Activated CD4-positive, alpha-beta T cell treated with anti-CD3 and anti-CD28 coated beads for 36 hours (primary cell): ENCODE results near the gene ALDOA. TPM values are rescaled to one million over a fixed set of nuclear protein-coding genes. Genes with fewer than 3 reads are reported as not detected.
"Not testable (repeated sequence)": the region's sequence is repeated elsewhere in the genome, so short reads cannot be mapped to it uniquely, and the experiment has no call there.

ENCODE experiments used
- ATAC-seq: fragments of 200-7000 bp; cut with Tn5 transposase; one replicate; pipeline ENCODE4 v1.10.0; 2021; ENCODE audit warnings: mild to moderate bottlenecking, moderate library complexity
- CTCF ChIA-PET: fragments of 350-600 bp; sonication (Branson Sonifier 250); formaldehyde crosslinking; loops from one replicate; lab custom pipeline; 2021; ENCODE audit warnings: antibody characterized with exemption; lab: Charles Lee
- POLR2A ChIA-PET: fragments of 350-600 bp; sonication (Branson Sonifier 250); formaldehyde crosslinking; loops from one replicate; lab custom pipeline; 2021; ENCODE audit warnings: antibody characterized with exemption, inconsistent platforms; lab: Charles Lee
- DNase-seq: peaks from one replicate; pipeline ENCODE4 v3.0.0-alpha.2; 2020
- H3K27ac Mint-ChIP-seq: one replicate; pipeline ENCODE4 v1.8.0; 2021; ENCODE audit warnings: mixed read lengths
- H3K27me3 Mint-ChIP-seq: one replicate; pipeline ENCODE4 v1.8.0; 2021; ENCODE audit warnings: mixed read lengths
- H3K36me3 Mint-ChIP-seq: one replicate; pipeline ENCODE4 v1.8.0; 2021; ENCODE audit warnings: low read depth, mixed read lengths
- H3K4me1 Mint-ChIP-seq: one replicate; pipeline ENCODE4 v1.8.0; 2021; ENCODE audit warnings: mixed read lengths
- H3K4me3 Mint-ChIP-seq: one replicate; pipeline ENCODE4 v1.8.0; 2021; ENCODE audit warnings: mild to moderate bottlenecking, moderate library complexity, mixed read lengths
- H3K9me3 Mint-ChIP-seq: one replicate; pipeline ENCODE4 v1.8.0; 2021; ENCODE audit warnings: low read depth, mixed read lengths
- intact Hi-C, 2 experiments: fragments of 100-400 bp; cut with DNase I in 1 of 2; cut with micrococcal nuclease in 1 of 2; formaldehyde crosslinking; loops; one replicate each; pipeline versions ENCODE4 v1.14.2 to v1.15.1; 2022 to 2024; cut with DNase I, micrococcal nuclease
- total RNA-seq, 2 experiments: library from RNA; stranded (reverse); gene quantifications; one replicate each; pipeline ENCODE4 v1.2.3, GENCODE V29; 2021

The ALDOA gene
- total RNA-seq = 1,000 to 10,000 TPM; 2,482 to 3,644 TPM

DNA sequence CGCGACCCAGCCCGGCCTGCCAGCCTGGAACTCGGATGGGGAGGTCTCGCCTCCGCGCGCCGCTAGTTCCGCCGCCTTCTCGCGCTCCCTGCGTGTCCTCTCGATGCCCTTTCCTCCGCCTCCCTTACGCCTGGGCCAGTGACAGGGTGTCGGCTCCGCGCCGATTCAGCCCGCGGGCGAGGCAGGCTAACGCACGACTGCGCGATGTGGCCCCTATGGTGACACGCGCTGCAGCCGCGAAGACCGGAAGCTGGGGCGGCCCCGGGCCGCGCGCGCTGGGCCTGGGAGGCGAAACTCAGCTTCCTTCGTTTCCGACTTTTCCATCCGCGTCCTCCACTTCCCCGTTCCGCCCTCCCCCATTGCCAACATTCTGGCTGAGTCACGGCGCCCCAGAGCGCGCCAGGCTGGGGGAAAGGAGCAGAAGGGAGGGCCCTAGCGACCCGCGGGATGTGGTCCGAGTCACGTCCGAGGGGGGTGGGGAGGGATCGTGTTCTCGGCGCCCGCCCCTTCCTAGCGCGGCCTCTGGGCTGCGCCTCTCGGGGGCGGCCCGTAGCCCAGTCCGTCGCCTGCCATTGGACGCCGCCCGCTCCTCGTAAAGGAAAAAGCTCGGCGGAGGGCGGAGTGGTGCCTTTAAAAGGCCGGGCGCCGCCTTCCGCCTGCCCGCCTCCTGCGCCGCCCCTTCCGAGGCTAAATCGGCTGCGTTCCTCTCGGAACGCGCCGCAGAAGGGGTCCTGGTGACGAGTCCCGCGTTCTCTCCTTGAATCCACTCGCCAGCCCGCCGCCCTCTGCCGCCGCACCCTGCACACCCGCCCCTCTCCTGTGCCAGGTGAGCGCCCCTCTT is at the start of gene ALDOA:
Gene ALDOA (plus strand): TSS at position 659 of the 841 bp plus-strand sequence. CDS start 1,138 bp downstream, outside the sequence.
- DNase-seq (peak; percentile 99), ATAC-seq (peak; percentile 87)
- intact Hi-C loops = loop anchor here (1.0 to 10.0 kb wide), 24 partner anchors 10 to 1241 kb away; partner anchors contain the start of genes PPP4C (in 2 of the 2), ZNF771 (in 2 of the 2), CDIPT (in 1 of the 2) and CORO1A (in 1 of the 2)
- H3K27ac Mint-ChIP-seq = peak within 1 kb of the TSS; percentile 99
- peaks cover 55% of the 10 kb centered on the region for H3K36me3 Mint-ChIP-seq
- ChIA-PET CTCF (interaction anchor here (0.6 to 1.4 kb wide), 7 partner anchors 10 to 104 kb away, joined by 3 to 8 read pairs (median 4); partner anchors contain the start of gene TBX6), POLR2A (interaction anchor here (0.5 to 2.1 kb wide), 17 partner anchors 10 to 594 kb away, joined by 3 to 8 read pairs (median 5); partner anchors contain the start of genes CORO1A, HIRIP3, PPP4C and YPEL3)
- no peaks in the 10 kb centered on the region for H3K27me3 Mint-ChIP-seq
- H3K9me3 Mint-ChIP-seq = no peaks in the 10 kb centered on the region
- peaks cover 31% of the 10 kb centered on the region for H3K4me1 Mint-ChIP-seq
- peak within 1 kb of the TSS; percentile 88 for H3K4me3 Mint-ChIP-seq

GRCh38 chr16:30016555-30017276 is 48.8 kb upstream of the ALDOA start:
- intact Hi-C loops = no loop called here
- POLR2A ChIA-PET = no interaction called here
- H3K4me1 Mint-ChIP-seq = peaks cover 11% of the 10 kb centered on the region
- H3K4me3 Mint-ChIP-seq = no peak overlapping the region
- peaks cover 5% of the 10 kb centered on the region for H3K27me3 Mint-ChIP-seq
- ATAC-seq = no peak
- CTCF ChIA-PET = interaction anchor here (0.8 kb wide), 1 partner anchor 15 kb away, joined by 3 read pairs; no protein-coding TSS in a partner anchor
- no peaks in the 10 kb centered on the region for H3K9me3 Mint-ChIP-seq
- no peaks in the 10 kb centered on the region for H3K36me3 Mint-ChIP-seq
- no peak for DNase-seq
- H3K27ac Mint-ChIP-seq = no peak overlapping the region

- ChIA-PET CTCF (interaction anchor here (0.8 kb wide), 1 partner anchor 14 kb away, joined by 3 read pairs; no protein-coding TSS in a partner anchor), POLR2A (no interaction called here)
- Mint-ChIP-seq H3K4me1 (peaks cover 7% of the 10 kb centered on the region), H3K4me3 (no peak overlapping the region), H3K27ac (no peak overlapping the region), H3K27me3 (no peaks in the 10 kb centered on the region), H3K9me3 (no peaks in the 10 kb centered on the region), H3K36me3 (no peaks in the 10 kb centered on the region)
- intact Hi-C loops = no loop called here
- DNase-seq = no peak
- no peak for ATAC-seq
Observed at GRCh38 chr16:30017277-30017656, 48.3 kb upstream of the ALDOA start.

- H3K4me3 Mint-ChIP-seq, ATAC-seq, intact Hi-C loops, H3K27ac Mint-ChIP-seq, H3K4me1 Mint-ChIP-seq, DNase-seq, H3K27me3 Mint-ChIP-seq, H3K36me3 Mint-ChIP-seq, H3K9me3 Mint-ChIP-seq, POLR2A ChIA-PET: not testable (repeated sequence)
- CTCF ChIA-PET = interaction anchor here (1.0 to 2.3 kb wide), 4 partner anchors 15 to 316 kb away, joined by 4 to 14 read pairs (median 8); no protein-coding TSS in a partner anchor
Observed at GRCh38 chr16:30017937-30018336, 47.6 kb upstream of the ALDOA start.

DNA sequence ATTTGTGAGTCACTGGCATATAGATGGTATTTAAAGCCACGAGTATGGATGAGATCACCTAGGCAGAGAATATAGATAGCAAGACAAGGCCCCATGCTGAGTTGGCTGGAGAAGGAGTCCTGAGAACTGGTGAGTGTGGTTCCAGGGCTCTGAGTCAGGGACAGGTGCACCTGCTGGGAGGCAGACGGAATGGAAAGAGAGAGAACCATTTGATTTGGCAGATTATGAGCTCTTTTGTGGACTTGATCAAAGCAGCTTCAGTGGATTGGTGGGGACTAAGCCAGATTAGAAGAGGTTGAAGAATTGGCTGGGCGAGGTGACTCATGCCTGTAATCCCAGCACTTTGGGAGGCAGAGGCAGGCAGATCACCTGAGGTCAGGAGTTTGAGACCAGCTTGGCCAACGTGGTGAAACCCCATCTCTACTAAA is 46.8 kb upstream of the ALDOA start:
- no peaks in the 10 kb centered on the region for H3K36me3 Mint-ChIP-seq
- H3K27ac Mint-ChIP-seq = no peak overlapping the region
- no peaks in the 10 kb centered on the region for H3K27me3 Mint-ChIP-seq
- DNase-seq (no peak), ATAC-seq (peak; percentile 36)
- POLR2A ChIA-PET = interaction anchor here (0.6 kb wide), 1 partner anchor 179 kb away, joined by 3 read pairs; no protein-coding TSS in a partner anchor
- H3K4me1 Mint-ChIP-seq = peaks cover 7% of the 10 kb centered on the region
- H3K4me3 Mint-ChIP-seq = no peak overlapping the region
- intact Hi-C loops = no loop called here
- no peaks in the 10 kb centered on the region for H3K9me3 Mint-ChIP-seq
- CTCF ChIA-PET = interaction anchor here (1.0 to 2.3 kb wide), 5 partner anchors 14 to 317 kb away, joined by 3 to 14 read pairs (median 7); no protein-coding TSS in a partner anchor

- ChIA-PET CTCF (interaction anchor here (1.0 to 1.9 kb wide), 3 partner anchors 9 to 136 kb away, joined by 3 to 12 read pairs (median 4); partner anchors contain the start of gene TLCD3B), POLR2A (interaction anchor here (0.6 kb wide), 1 partner anchor 269 kb away, joined by 4 read pairs; no protein-coding TSS in a partner anchor)
- intact Hi-C loops = loop anchor here (5.0 to 10.0 kb wide), 2 partner anchors 146 to 158 kb away; partner anchors contain the start of gene CDIPT (in 1 of the 2)
- H3K4me3 Mint-ChIP-seq = no peak within 1 kb of the TSS
- ATAC-seq = no peak
- H3K4me1 Mint-ChIP-seq = peaks cover 7% of the 10 kb centered on the region
- H3K36me3 Mint-ChIP-seq = no peaks in the 10 kb centered on the region
- no peak for DNase-seq
- H3K27me3 Mint-ChIP-seq = peaks cover 14% of the 10 kb centered on the region
- no peak within 1 kb of the TSS for H3K27ac Mint-ChIP-seq
- H3K9me3 Mint-ChIP-seq = no peaks in the 10 kb centered on the region
Observed at GRCh38 chr16:30022887-30023286, 42.7 kb upstream of the ALDOA start, which contains the start of gene C16orf92. Gene C16orf92, plus strand, starts transcription at chr16:30023198. Its CDS starts 143 bp downstream, at chr16:30023341.

DNA sequence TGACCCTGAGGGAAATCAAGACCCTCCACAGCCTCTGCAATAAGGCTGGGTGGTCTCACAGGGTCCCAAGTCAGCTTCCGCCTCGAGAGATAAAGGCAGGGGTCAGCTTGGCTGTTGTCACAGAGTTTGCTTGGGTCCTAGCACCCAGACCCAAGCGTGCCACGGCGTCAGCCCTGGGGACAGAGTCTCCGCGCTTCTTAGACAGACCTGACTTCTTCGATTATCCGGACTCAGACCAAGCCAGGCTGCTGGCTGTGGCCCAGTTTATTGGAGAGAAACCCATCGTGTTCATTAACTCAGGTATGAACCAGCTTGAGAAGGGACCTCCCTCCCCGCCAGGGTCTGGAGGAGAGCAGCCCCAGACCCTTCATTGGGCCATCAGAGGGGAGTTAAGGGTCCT is 42.0 kb upstream of the ALDOA start:
- POLR2A ChIA-PET = interaction anchor here (0.6 kb wide), 1 partner anchor 270 kb away, joined by 4 read pairs; no protein-coding TSS in a partner anchor
- no peak for DNase-seq
- H3K4me1 Mint-ChIP-seq = peaks cover 7% of the 10 kb centered on the region
- ATAC-seq = no peak
- no peak overlapping the region for H3K4me3 Mint-ChIP-seq
- peaks cover 18% of the 10 kb centered on the region for H3K27me3 Mint-ChIP-seq
- intact Hi-C loops = loop anchor here (5.0 to 10.0 kb wide), 2 partner anchors 146 to 159 kb away; partner anchors contain the start of gene CDIPT (in 1 of the 2)
- CTCF ChIA-PET = interaction anchor here (0.8 to 1.9 kb wide), 2 partner anchors 9 to 301 kb away, joined by 3 to 12 read pairs; partner anchors contain the start of gene TLCD3B
- H3K27ac Mint-ChIP-seq = no peak overlapping the region
- H3K36me3 Mint-ChIP-seq = no peaks in the 10 kb centered on the region
- no peaks in the 10 kb centered on the region for H3K9me3 Mint-ChIP-seq

GRCh38 chr16:30024451-30024850 is 41.1 kb upstream of the ALDOA start:
- H3K9me3 Mint-ChIP-seq = no peaks in the 10 kb centered on the region

GRCh38 chr16:30025156-30025555 is 40.4 kb upstream of the ALDOA start:
- H3K4me3 Mint-ChIP-seq = no peak overlapping the region
- intact Hi-C loops = loop anchor here in 1 of 2 experiments (10.0 kb wide), 1 partner anchor 160 kb away; the partner anchor contains the start of gene CDIPT
- no peak for ATAC-seq
- H3K27ac Mint-ChIP-seq = no peak overlapping the region
- CTCF ChIA-PET = no interaction called here
- POLR2A ChIA-PET = no interaction called here
- H3K27me3 Mint-ChIP-seq = peaks cover 33% of the 10 kb centered on the region
- DNase-seq = no peak
- H3K9me3 Mint-ChIP-seq = no peaks in the 10 kb centered on the region
- H3K4me1 Mint-ChIP-seq = peaks cover 10% of the 10 kb centered on the region
- no peaks in the 10 kb centered on the region for H3K36me3 Mint-ChIP-seq

More at GRCh38 chr16:30024451-30024850, 41.1 kb upstream of the ALDOA start:
- Mint-ChIP-seq H3K4me3 (no peak overlapping the region), H3K36me3 (no peaks in the 10 kb centered on the region), H3K27me3 (peaks cover 25% of the 10 kb centered on the region), H3K4me1 (peaks cover 7% of the 10 kb centered on the region), H3K27ac (no peak overlapping the region)
- intact Hi-C loops = loop anchor here (5.0 to 10.0 kb wide), 2 partner anchors 147 to 160 kb away; partner anchors contain the start of gene CDIPT (in 1 of the 2)
- ATAC-seq (no peak), DNase-seq (no peak)
- CTCF ChIA-PET = no interaction called here
- POLR2A ChIA-PET = no interaction called here

DNA sequence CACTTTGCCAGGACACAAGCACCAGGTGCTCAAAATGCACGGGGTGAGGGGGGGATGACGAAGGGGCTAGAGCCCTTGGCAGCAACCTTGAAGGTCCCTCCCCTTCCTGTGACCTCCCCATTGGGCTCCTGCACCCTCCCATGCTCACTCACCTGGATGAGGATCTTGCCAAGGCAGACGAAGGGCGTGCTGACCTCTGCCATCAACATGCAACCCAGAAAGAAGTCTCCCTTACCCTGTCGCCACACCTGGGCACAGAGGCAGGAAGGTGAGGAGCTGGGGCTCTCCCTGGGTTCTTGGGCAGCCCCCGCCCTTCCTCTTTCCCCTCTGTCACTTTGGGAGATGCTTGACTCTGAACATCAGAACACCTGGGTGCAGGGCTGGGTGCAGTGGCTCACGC is 40.0 kb upstream of the ALDOA start:
- Mint-ChIP-seq H3K27ac (no peak overlapping the region), H3K4me3 (no peak overlapping the region), H3K9me3 (no peaks in the 10 kb centered on the region), H3K36me3 (no peaks in the 10 kb centered on the region), H3K27me3 (peaks cover 35% of the 10 kb centered on the region), H3K4me1 (peaks cover 12% of the 10 kb centered on the region)
- ChIA-PET CTCF (no interaction called here), POLR2A (no interaction called here)
- ATAC-seq = no peak
- no peak for DNase-seq
- intact Hi-C loops = loop anchor here in 1 of 2 experiments (10.0 kb wide), 1 partner anchor 161 kb away; the partner anchor contains the start of gene CDIPT
